SKM-1 (cell line): ENCODE results near the gene HMX1.

Experiments
- DNase-seq: peaks from one replicate; lab custom pipeline; 2025; ENCODE audit not compliant: unreplicated experiment; lab: John Stamatoyannopoulos, UW

The HMX1 gene

DNA sequence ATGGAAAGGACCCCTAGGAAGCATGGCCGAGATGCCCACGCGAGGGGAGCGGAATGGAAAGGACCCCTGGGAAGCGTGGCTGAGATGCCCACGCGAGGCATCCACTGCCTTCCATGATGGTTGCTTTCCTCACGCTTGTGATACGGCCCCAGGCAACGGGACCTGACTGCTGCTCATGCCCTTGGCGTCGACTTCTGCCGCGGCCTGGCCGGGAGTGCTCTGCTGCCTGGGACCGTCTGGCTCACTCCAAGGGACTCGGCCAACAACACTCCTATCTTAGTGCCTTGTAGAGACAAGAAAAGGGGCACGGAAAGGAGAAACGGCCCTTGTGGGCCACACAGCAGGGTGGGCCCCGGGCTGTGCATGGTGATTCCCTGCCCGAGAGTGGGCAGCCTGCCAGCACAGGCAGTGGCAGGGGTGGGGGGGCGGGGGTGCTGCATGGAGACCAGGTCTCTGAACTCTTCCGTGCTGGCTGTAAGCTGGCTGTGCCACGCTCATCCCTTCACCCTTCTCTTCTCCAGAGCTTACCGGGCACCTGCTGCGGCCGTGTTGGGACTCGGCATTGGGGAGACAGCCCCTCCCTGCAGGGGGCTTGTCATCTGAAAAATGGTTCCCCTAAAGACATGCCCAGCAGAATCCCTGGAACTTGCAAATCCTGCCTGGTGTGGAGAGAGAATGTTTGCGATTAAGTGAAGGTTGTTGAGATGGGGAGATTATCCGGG lies 38.6 kb upstream of the HMX1 start:
- DNase-seq, result no peak

- DNase-seq, result no peak
These were observed 37.9 kb upstream of the HMX1 start for GRCh38 chr4:8909548-8909947.

- DNase-seq, result no peak
These were observed 36.7 kb upstream of the HMX1 start for GRCh38 chr4:8908206-8908893.

DNA sequence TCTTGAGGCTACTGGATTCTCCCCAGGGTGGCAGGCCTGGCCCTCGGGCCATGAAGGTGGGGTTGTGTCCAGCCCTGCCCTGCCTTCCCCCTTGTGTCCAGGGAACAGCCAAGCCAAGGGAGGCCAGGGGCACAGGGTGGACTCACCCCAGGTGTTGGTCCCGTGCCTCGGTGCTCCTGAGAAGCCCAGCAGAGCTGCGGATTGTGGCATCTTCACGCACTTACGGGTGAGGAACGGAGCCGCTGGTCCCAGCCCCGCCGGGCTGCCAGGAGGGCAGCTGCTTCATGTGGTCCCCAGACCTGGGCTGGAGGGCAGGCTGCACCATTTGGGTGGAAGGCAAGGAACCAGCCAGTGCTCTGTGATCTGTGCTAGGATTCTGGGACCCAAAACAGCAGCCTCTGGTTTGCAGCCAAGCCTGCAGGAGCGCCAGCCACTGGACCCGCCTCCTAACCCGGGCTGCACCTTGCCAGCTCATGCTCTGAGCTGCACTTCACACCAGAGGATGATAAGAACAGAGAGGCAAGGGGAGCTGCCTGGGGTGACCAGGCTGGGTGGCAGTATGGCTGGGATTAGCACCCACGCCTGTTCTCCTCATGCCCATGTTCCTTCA lies 36.1 kb upstream of the HMX1 start:
- DNase-seq, result no peak

- no peak for DNase-seq
These were observed 35.5 kb upstream of the HMX1 start for GRCh38 chr4:8906991-8907595.

DNA sequence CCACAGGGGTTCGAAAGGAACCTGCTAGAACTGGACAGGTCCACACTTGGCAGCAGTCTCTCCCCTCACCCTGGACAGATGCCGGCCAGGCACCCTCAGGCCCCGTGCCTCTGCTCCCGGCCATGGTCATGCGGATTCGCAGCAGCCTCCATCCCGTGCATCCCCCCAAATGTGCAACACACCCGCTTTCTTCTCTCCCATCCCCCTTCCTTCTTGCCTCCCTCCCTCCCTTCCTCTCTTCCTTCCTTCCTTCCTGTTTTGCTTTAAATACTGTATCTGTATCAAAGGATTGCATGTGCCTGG lies 35.0 kb upstream of the HMX1 start:
- no peak for DNase-seq

DNA sequence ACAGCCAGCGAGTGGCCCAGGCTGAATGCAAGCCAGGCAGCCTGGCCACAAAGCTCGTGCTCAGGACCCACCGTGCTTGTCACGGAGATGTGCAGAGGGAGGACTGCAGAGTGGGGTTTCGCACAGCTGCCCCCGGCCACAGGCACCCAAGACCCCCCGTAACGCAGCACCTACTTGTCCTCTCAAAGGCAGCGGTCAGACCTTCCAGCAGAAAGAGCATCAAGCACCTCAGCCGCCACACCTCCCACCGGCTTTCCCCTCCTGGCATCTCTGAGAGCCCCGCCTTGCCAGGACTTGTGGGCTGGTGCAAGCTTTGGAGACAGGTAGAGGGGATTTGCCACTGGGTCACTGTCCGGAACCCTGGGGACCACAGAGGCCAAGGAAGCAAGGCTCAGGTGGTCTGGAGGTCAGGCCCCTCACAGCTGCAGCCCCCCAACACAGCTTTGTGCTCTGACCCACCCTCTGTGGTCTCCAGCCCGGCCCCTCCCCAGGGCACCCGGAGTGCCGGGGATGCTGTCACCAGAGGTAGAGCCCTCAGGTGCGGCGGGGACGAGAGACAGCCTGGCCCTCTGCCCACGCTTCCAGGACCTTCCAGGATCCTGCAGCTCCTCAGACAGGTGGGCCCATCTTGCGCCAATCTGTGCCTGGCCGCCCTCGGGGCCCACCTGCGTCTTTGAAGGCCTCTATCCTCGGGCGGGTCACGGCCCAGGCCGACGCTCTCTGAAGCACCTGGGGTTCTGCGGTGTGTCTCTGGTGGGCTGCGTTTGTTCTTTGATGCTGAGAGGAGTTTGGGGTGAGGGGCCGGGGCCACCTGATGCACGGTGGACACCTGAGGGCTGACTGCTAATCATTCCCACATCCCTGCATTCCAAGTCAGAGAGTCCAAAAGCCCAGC lies 34.4 kb upstream of the HMX1 start:
- no peak for DNase-seq

DNA sequence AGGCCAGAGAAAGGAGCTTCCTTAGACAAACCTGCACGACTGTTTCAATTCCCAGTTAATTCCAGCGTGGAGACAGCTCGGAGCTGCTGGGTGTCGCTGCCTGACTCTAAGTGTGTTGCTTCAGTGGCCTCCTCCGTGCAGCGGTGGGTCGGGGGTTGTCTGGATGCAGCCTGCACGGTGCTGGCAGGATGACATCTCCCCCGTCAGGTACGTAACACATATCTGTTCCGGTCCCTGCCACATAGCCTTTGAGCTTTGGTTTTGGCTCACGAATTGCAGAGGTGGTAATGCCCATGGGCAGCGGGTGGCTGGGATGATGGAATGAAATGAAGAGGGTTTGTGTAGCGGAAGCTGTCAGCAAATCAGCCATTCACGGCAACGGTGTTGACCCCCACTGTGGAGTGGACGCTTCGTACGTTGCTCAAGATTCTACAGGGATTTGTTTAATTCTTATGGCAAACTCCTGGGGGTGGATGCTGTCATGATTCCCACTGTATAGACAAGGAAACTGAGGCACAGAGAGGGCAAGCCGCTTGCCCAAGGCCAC lies 33.7 kb upstream of the HMX1 start:
- DNase-seq, result no peak

DNA sequence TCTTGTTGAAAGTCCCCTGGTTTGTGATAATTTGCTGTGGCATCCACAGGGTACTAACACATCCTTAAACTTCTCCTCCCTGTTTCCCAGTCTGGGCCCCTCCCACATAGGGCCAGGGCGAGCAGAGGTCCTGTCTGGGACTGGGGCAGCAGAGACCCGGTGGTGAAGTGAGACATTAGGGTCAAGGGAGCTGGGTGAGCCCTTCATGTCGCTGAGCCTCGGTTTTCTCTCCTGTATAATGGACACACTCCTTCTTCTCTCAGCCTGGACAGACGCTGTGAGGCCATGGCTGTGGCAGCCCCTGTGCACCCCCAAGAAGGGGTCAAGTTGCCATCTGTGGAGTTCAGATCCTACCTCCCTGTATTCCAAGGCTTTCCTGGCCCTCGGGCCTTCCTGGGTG lies 33.0 kb upstream of the HMX1 start:
- DNase-seq, result no peak

- no peak for DNase-seq
These were observed 32.4 kb upstream of the HMX1 start for GRCh38 chr4:8904041-8904501.

- no peak for DNase-seq
These were observed 29.7 kb upstream of the HMX1 start for GRCh38 chr4:8901335-8901734.

DNA sequence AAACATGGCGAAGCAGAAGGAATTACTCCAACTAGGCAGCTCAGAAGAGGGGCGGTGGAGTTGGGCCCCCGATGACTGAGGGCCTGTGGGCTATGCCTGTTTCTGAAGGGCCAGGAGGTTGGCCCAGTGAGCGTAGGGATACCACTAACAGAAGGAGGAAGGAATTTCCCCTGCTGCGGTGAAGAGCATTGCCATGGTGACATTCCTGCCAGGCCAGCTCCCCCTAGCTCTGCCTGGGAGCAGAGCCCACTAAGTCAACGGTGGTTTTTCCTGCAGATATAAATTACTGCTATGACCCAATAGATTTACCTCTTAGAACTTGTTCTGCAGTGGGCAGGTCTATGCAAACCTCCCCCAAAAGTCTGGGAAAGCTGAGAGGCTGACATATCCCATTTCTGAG lies 28.9 kb upstream of the HMX1 start:
- DNase-seq, result no peak

- DNase-seq, result no peak
These were observed 26.8 kb upstream of the HMX1 start for GRCh38 chr4:8898419-8898818.

- DNase-seq, result no peak
These were observed 25.9 kb upstream of the HMX1 start for GRCh38 chr4:8897251-8898167.

GRCh38 chr4:8896506-8896905 lies 24.9 kb upstream of the HMX1 start:
- DNase-seq, result no peak

- no peak for DNase-seq
These were observed 24.4 kb upstream of the HMX1 start for GRCh38 chr4:8896071-8896470.

GRCh38 chr4:8895295-8895694 lies 23.7 kb upstream of the HMX1 start:
- no peak for DNase-seq

- no peak for DNase-seq
These were observed 22.8 kb upstream of the HMX1 start for GRCh38 chr4:8894424-8894816.

DNA sequence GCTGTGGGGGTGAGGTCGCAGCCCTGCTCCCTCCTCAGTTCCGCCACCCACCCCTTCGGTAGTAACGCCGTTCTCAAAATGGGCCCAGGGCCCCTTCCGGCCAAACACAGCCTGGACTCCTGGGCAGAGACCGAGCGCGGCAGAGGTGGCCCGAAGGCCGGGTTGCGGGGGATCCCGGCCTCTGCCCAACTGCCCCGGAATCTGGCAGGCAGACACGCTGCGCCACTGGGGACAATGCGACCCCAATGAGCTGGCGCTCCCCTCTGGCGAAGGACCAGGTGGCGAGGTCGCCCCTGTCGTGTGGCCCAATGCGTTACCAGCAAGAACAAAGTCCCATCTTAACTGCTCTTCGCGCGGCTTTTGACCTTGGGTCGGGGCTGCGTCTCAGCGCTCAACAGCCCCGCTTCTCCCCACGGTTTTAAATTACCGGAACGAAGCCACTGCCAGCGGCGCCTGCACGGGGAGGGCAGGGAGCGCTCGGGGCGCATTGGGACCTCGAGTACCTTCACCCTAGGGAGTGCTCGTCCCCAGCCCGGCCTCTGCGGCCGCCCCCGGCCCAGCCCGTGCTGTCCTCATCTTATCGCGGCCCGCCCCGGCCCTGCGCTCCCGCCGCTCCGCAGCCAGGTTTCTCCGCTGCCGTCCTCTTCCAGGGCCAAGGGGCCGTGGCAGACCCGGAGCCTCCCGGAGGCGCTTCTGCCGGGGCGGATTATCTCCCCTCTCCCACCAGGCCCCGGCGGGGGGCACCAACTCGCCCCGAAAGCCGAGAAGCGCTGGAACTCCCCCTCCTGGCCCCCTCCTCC lies 22.2 kb upstream of the HMX1 start:
- DNase-seq, result no peak
